ENCODE data around the gene RHOT2. TPM values are rescaled to one million over a fixed set of nuclear protein-coding genes. Genes with fewer than 3 reads are reported as not detected.
A peak's percentile ranks its signal among the peaks of the same experiment; 100 is the strongest.

The RHOT2 gene
- total RNA-seq, 1 donor from 2014 or later = 93.2 TPM

DNA sequence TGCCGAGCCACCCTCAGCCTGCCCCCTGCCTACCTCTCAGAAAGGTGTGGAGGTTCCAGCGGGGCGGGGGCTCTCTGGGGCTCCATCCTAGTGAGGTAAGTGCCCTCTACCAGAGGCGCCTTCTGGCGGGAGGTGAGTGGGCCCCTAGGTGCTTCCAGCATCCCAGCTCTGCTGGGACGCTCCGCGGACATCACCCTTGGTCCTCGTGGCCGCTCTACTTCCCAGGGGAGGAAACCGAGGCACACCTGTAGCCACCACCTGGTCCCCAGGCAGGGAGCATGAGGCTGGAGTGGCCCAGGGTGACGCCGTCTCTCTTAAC lies 24.9 kb upstream of the RHOT2 start:
- DNase-seq (ENCODE audit: low read depth) (no peak), FAIRE-seq (no peak)
- no peak overlapping the region for H3K27ac ChIP-seq (ENCODE audit: low read depth, low read length)
- Mint-ChIP-seq H3K4me3 (ENCODE audit: unreplicated experiment) (peak overlapping the region; percentile 76), H3K36me3 (ENCODE audit: low read depth, unreplicated experiment) (no peaks in the 10 kb centered on the region), H3K9me3 (ENCODE audit: unreplicated experiment) (no peaks in the 10 kb centered on the region), H3K4me1 (ENCODE audit: low read depth, unreplicated experiment) (no peaks in the 10 kb centered on the region), H3K27me3 (ENCODE audit: low read depth, unreplicated experiment) (no peaks in the 10 kb centered on the region), H3K27ac (ENCODE audit: unreplicated experiment) (no peak overlapping the region)
- no peaks in the 10 kb centered on the region for H3K36me3 ChIP-seq (ENCODE audit: insufficient read depth, low read length)
- no peak overlapping the region for H3K4me3 ChIP-seq (ENCODE audit: insufficient read depth, low read depth, low read length)
- H3K9me3 ChIP-seq (ENCODE audit: insufficient read depth, low read depth, low read length) = no peaks in the 10 kb centered on the region
- H3K4me2 ChIP-seq (ENCODE audit: low read length) = peak overlapping the region; percentile 86
- no peak overlapping the region for H3K9ac ChIP-seq (ENCODE audit: low read length)
- no peak overlapping the region for H2AFZ ChIP-seq (ENCODE audit: low read depth, low read length)
- no peaks in the 10 kb centered on the region for H3K27me3 ChIP-seq (ENCODE audit: insufficient read depth, low read length)
- TF ChIP-seq EZH2 (IDR thresholded peaks at IDR 0.05; ENCODE audit: insufficient read depth, low read length) = no peak
- TF ChIP-seq, protein P1, sequence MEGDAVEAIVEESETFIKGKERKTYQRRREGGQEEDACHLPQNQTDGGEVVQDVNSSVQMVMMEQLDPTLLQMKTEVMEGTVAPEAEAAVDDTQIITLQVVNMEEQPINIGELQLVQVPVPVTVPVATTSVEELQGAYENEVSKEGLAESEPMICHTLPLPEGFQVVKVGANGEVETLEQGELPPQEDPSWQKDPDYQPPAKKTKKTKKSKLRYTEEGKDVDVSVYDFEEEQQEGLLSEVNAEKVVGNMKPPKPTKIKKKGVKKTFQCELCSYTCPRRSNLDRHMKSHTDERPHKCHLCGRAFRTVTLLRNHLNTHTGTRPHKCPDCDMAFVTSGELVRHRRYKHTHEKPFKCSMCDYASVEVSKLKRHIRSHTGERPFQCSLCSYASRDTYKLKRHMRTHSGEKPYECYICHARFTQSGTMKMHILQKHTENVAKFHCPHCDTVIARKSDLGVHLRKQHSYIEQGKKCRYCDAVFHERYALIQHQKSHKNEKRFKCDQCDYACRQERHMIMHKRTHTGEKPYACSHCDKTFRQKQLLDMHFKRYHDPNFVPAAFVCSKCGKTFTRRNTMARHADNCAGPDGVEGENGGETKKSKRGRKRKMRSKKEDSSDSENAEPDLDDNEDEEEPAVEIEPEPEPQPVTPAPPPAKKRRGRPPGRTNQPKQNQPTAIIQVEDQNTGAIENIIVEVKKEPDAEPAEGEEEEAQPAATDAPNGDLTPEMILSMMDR (IDR thresholded peaks at IDR 0.05; ENCODE audit: insufficient read depth, low read depth, low read length) = no peak
- peaks cover 3% of the 10 kb centered on the region for H3K79me2 ChIP-seq (ENCODE audit: insufficient read depth, low read length)
- H3K4me1 ChIP-seq (ENCODE audit: insufficient read depth, low read length) = peaks cover 5% of the 10 kb centered on the region
- no peaks in the 10 kb centered on the region for H4K20me1 ChIP-seq (ENCODE audit: insufficient read depth, low read length)

DNA sequence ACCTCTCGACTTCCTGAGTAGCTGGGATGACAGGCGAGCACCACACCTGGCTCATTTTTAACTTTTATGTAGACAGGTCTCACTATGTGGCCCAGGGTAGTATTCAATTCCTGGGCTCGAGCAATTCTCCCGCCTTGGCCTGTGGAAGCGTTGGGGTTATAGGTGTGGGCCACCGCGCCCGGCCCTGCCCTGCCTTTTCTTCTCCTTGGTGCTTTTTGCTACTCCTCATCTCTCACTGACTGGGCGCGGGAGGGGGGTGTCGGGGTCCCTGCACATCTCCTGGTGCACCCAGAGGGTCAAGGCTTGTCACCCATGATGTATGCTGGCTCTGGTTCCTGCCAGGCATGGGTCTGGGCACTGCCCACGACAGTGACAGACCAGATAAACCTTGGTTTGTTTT lies 23.4 kb upstream of the RHOT2 start:
- H3K36me3 Mint-ChIP-seq (ENCODE audit: low read depth, unreplicated experiment) = no peaks in the 10 kb centered on the region
- Histone ChIP-seq H3K36me3 (ENCODE audit: insufficient read depth, low read length) (no peaks in the 10 kb centered on the region), H3K9ac (ENCODE audit: low read length) (no peak overlapping the region), H3K4me2 (ENCODE audit: low read length) (no peak overlapping the region), H4K20me1 (ENCODE audit: insufficient read depth, low read length) (no peaks in the 10 kb centered on the region), H3K27ac (ENCODE audit: low read depth, low read length) (no peak overlapping the region), H3K79me2 (ENCODE audit: insufficient read depth, low read length) (peaks cover 8% of the 10 kb centered on the region), H3K9me3 (ENCODE audit: insufficient read depth, low read depth, low read length) (no peaks in the 10 kb centered on the region), H3K27me3 (ENCODE audit: insufficient read depth, low read length) (no peaks in the 10 kb centered on the region), H3K4me3 (ENCODE audit: insufficient read depth, low read depth, low read length) (no peak overlapping the region), H2AFZ (ENCODE audit: low read depth, low read length) (no peak overlapping the region), H3K4me1 (ENCODE audit: insufficient read depth, low read length) (peaks cover 14% of the 10 kb centered on the region)
- H3K4me1 Mint-ChIP-seq (ENCODE audit: low read depth, unreplicated experiment) = no peaks in the 10 kb centered on the region
- H3K27ac Mint-ChIP-seq (ENCODE audit: unreplicated experiment) = no peak overlapping the region
- no peaks in the 10 kb centered on the region for H3K9me3 Mint-ChIP-seq (ENCODE audit: unreplicated experiment)
- TF ChIP-seq EZH2 (IDR thresholded peaks at IDR 0.05; ENCODE audit: insufficient read depth, low read length) = no peak
- TF ChIP-seq, protein P1 (IDR thresholded peaks at IDR 0.05; ENCODE audit: insufficient read depth, low read depth, low read length) = no peak
- H3K4me3 Mint-ChIP-seq (ENCODE audit: unreplicated experiment) = peak overlapping the region; percentile 57
- no peak for DNase-seq (ENCODE audit: low read depth)
- FAIRE-seq = no peak
- no peaks in the 10 kb centered on the region for H3K27me3 Mint-ChIP-seq (ENCODE audit: low read depth, unreplicated experiment)

DNA sequence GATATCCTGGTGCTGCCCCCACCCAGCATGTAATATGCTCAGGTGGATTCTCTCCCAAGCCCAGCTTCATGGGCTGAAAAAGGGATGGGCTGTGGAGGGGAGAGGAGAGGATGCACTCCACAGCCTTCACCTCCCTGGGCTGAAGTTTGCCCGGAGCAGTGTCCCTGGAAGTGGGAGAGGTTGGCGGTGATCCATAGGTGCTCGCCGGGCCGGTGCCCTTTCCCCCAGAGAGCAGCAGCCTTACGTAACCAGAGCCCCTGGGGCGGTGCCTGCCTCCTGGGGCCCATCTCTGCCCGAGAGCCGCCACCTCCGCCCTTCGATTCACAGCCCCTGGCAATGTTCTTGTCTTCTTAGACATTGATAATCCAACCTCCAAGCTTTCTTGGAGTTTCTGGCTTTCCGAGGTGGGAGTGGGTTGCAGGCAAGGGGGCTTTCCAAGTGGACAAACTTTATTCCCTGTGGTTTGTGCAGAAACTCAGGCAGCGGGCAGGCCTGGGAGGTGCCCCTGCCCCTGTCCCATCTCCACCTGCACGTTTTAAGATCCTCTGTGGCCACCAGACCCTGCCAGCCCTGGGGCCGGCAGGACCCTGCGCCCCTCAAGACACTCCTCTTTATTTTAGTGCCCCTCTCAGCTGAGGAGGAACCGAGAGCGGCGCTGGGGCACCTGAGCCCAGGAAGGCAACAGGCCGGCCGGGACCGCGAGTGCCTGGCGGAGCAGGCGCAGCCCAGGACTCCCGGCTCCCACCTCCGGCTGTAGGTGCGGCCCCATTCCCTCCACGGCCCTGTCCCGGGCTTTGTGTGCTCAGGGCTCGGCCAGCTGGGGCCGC lies 21.9 kb upstream of the RHOT2 start:
- H3K27me3 ChIP-seq (ENCODE audit: insufficient read depth, low read length) = no peaks in the 10 kb centered on the region
- Mint-ChIP-seq H3K9me3 (ENCODE audit: unreplicated experiment) (no peaks in the 10 kb centered on the region), H3K27me3 (ENCODE audit: low read depth, unreplicated experiment) (no peaks in the 10 kb centered on the region), H3K4me1 (ENCODE audit: low read depth, unreplicated experiment) (no peaks in the 10 kb centered on the region), H3K27ac (ENCODE audit: unreplicated experiment) (no peak overlapping the region), H3K36me3 (ENCODE audit: low read depth, unreplicated experiment) (no peaks in the 10 kb centered on the region), H3K4me3 (ENCODE audit: unreplicated experiment) (no peak overlapping the region)
- H3K79me2 ChIP-seq (ENCODE audit: insufficient read depth, low read length) = peaks cover 16% of the 10 kb centered on the region
- H3K4me2 ChIP-seq (ENCODE audit: low read length) = no peak overlapping the region
- H3K27ac ChIP-seq (ENCODE audit: low read depth, low read length) = no peak overlapping the region
- H2AFZ ChIP-seq (ENCODE audit: low read depth, low read length) = no peak overlapping the region
- no peak overlapping the region for H3K4me3 ChIP-seq (ENCODE audit: insufficient read depth, low read depth, low read length)
- H4K20me1 ChIP-seq (ENCODE audit: insufficient read depth, low read length) = no peaks in the 10 kb centered on the region
- peaks cover 17% of the 10 kb centered on the region for H3K4me1 ChIP-seq (ENCODE audit: insufficient read depth, low read length)
- H3K9me3 ChIP-seq (ENCODE audit: insufficient read depth, low read depth, low read length) = no peaks in the 10 kb centered on the region
- TF ChIP-seq, protein P1 (IDR thresholded peaks at IDR 0.05; ENCODE audit: insufficient read depth, low read depth, low read length) = no peak
- no peak for TF ChIP-seq EZH2 (IDR thresholded peaks at IDR 0.05; ENCODE audit: insufficient read depth, low read length)
- DNase-seq (ENCODE audit: low read depth) (no peak), FAIRE-seq (no peak)
- H3K9ac ChIP-seq (ENCODE audit: low read length) = no peak overlapping the region
- H3K36me3 ChIP-seq (ENCODE audit: insufficient read depth, low read length) = no peaks in the 10 kb centered on the region
